Measurements from ENCODE around the gene DNAJB13.

- no peak for TF ChIP-seq CTCF (IDR thresholded peaks at IDR 0.05; ENCODE audit: low read length)
- no peak for TF ChIP-seq EZH2 (IDR thresholded peaks at IDR 0.05; ENCODE audit: borderline replicate concordance, low read length)
These were observed 24.6 kb downstream of the DNAJB13 start for GRCh38 chr11:73975479-73975757.
